ENCODE data around the gene ERVK3-1.

DNA sequence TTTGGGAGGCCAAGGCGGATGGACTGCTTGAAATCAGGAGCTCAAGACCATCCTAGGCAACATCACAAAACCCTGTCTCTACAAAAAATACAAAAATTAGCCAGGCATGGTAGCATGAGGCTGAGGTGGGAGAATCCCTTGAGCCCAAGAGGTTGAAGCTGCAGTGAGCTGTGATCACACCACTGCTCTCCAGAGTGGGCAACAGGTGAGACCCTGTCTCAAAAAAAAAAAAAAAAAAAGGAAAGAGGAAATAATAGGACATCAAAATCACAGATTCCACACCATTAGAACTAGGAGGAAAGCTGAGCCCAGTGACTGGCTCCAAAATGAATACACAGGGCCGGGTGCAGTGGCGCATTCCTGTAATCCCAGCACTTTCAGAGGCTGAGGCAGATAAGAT is 29.6 kb upstream of the ERVK3-1 start:
- no peak for TF ChIP-seq CTCF (IDR thresholded peaks at IDR 0.05)
- TF ChIP-seq POLR2A (IDR thresholded peaks at IDR 0.05), result no peak
